WTC11 (cell line): ENCODE data around the gene MESP2. TPM values are rescaled to one million over a fixed set of nuclear protein-coding genes. Genes with fewer than 3 reads are reported as not detected.

Experiments used
- ATF1 ChIP-seq: sonication (generic); formaldehyde crosslinking; IDR thresholded peaks from 2 replicates; pipeline ENCODE4 v1.8.1; 2023; ENCODE audit warnings: mild to moderate bottlenecking, moderate library complexity, missing genetic modification reagents
- ATF2 ChIP-seq: sonication (generic); formaldehyde crosslinking; IDR thresholded peaks from 2 replicates; pipeline ENCODE4 v1.8.1; 2022; ENCODE audit warnings: low read depth, missing genetic modification reagents, borderline replicate concordance
- E2F5 ChIP-seq: sonication (generic); formaldehyde crosslinking; IDR thresholded peaks from 2 replicates; pipeline ENCODE4 v1.8.1; 2022; ENCODE audit warnings: mild to moderate bottlenecking, moderate library complexity, missing genetic modification reagents
- ELF4 ChIP-seq: sonication (generic); formaldehyde crosslinking; IDR thresholded peaks from 2 replicates; pipeline ENCODE4 v1.8.1; 2022; ENCODE audit warnings: low read depth, mild to moderate bottlenecking, moderate library complexity, missing genetic modification reagents
- ESRRA ChIP-seq: sonication (generic); formaldehyde crosslinking; IDR thresholded peaks from 2 replicates; pipeline ENCODE4 v1.8.1; 2022; ENCODE audit warnings: mild to moderate bottlenecking, missing genetic modification reagents, borderline replicate concordance
- FOXK1 ChIP-seq: sonication (generic); formaldehyde crosslinking; IDR thresholded peaks from 2 replicates; pipeline ENCODE4 v1.8.0; 2022; ENCODE audit warnings: mild to moderate bottlenecking, moderate library complexity, missing genetic modification reagents
- KAT7 ChIP-seq: sonication (generic); formaldehyde crosslinking; IDR thresholded peaks from 2 replicates; pipeline ENCODE4 v1.8.1; 2023; ENCODE audit warnings: missing genetic modification reagents, mild to moderate bottlenecking, borderline replicate concordance
- MLX ChIP-seq: sonication (generic); formaldehyde crosslinking; IDR thresholded peaks from 2 replicates; pipeline ENCODE4 v1.8.1; 2023; ENCODE audit warnings: mild to moderate bottlenecking, missing genetic modification reagents, moderate library complexity
- NFYB ChIP-seq: sonication (generic); formaldehyde crosslinking; conservative IDR thresholded peaks from 2 replicates; pipeline ENCODE4 v1.8.0; 2022; ENCODE audit warnings: low read depth, missing genetic modification reagents
- PRRX2 ChIP-seq: fragments of 250-450 bp; sonication (Bioruptor Pico); IDR thresholded peaks from 2 replicates; pipeline ENCODE4 v1.8.0; 2021; ENCODE audit warnings: mild to moderate bottlenecking
- RELA ChIP-seq: sonication (generic); formaldehyde crosslinking; IDR thresholded peaks from 2 replicates; pipeline ENCODE4 v1.8.1; 2022; ENCODE audit warnings: missing genetic modification reagents, mild to moderate bottlenecking, borderline replicate concordance
- SMAD3 ChIP-seq: sonication (generic); formaldehyde crosslinking; IDR thresholded peaks from 2 replicates; pipeline ENCODE4 v1.8.0; 2022; ENCODE audit warnings: missing genetic modification reagents, mild to moderate bottlenecking, borderline replicate concordance
- SOX15 ChIP-seq: fragments of 250-450 bp; sonication (Bioruptor Pico); IDR thresholded peaks from 2 replicates; pipeline ENCODE4 v1.9.0; 2021; ENCODE audit warnings: mild to moderate bottlenecking
- TCF7 ChIP-seq: sonication (generic); formaldehyde crosslinking; IDR thresholded peaks from 2 replicates; pipeline ENCODE4 v1.8.0; 2022; ENCODE audit warnings: mild to moderate bottlenecking, low read depth, missing genetic modification reagents, moderate library complexity
- ZBTB43 ChIP-seq: sonication (generic); formaldehyde crosslinking; IDR thresholded peaks from 2 replicates; pipeline ENCODE4 v1.8.1; 2023; ENCODE audit warnings: mild to moderate bottlenecking, missing genetic modification reagents
- ZMAT4 ChIP-seq: fragments of 250-450 bp; sonication (Bioruptor Pico); IDR thresholded peaks from 2 replicates; pipeline ENCODE4 v1.9.0; 2021; ENCODE audit warnings: mild to moderate bottlenecking
- total RNA-seq: library from RNA; stranded (reverse); gene quantifications from 3 replicates; pipeline ENCODE4 v1.2.3, GENCODE V29; 2021
- TF ChIP-seq, protein P1 (sequence below): fragments of 250-450 bp; sonication (Bioruptor Pico); IDR thresholded peaks from 2 replicates; pipeline ENCODE4 v1.9.0; 2021; ENCODE audit warnings: mild to moderate bottlenecking, borderline replicate concordance
- TF ChIP-seq, protein P2 (sequence below): sonication (generic); formaldehyde crosslinking; conservative IDR thresholded peaks from 2 replicates; pipeline ENCODE4 v1.8.1; 2022; ENCODE audit warnings: mild to moderate bottlenecking, missing genetic modification reagents
- TF ChIP-seq, protein P3 (sequence below): sonication (generic); formaldehyde crosslinking; IDR thresholded peaks from 2 replicates; pipeline ENCODE4 v1.8.1; 2023; ENCODE audit warnings: mild to moderate bottlenecking, moderate library complexity, missing genetic modification reagents
- TF ChIP-seq, protein P4 (sequence below): sonication (generic); formaldehyde crosslinking; IDR thresholded peaks from 2 replicates; pipeline ENCODE4 v1.8.0; 2022; ENCODE audit warnings: mild to moderate bottlenecking, missing genetic modification reagents

MESP2 gene
- total RNA-seq, 1 experiment from 2014 or later: 0.68 TPM

- TF ChIP-seq ZBTB43: peak; percentile 89; the same call in 1 of the 2 replicates
- no peak for TF ChIP-seq ATF2 (CRISPR knock-in tag)
- TF ChIP-seq, protein P1, sequence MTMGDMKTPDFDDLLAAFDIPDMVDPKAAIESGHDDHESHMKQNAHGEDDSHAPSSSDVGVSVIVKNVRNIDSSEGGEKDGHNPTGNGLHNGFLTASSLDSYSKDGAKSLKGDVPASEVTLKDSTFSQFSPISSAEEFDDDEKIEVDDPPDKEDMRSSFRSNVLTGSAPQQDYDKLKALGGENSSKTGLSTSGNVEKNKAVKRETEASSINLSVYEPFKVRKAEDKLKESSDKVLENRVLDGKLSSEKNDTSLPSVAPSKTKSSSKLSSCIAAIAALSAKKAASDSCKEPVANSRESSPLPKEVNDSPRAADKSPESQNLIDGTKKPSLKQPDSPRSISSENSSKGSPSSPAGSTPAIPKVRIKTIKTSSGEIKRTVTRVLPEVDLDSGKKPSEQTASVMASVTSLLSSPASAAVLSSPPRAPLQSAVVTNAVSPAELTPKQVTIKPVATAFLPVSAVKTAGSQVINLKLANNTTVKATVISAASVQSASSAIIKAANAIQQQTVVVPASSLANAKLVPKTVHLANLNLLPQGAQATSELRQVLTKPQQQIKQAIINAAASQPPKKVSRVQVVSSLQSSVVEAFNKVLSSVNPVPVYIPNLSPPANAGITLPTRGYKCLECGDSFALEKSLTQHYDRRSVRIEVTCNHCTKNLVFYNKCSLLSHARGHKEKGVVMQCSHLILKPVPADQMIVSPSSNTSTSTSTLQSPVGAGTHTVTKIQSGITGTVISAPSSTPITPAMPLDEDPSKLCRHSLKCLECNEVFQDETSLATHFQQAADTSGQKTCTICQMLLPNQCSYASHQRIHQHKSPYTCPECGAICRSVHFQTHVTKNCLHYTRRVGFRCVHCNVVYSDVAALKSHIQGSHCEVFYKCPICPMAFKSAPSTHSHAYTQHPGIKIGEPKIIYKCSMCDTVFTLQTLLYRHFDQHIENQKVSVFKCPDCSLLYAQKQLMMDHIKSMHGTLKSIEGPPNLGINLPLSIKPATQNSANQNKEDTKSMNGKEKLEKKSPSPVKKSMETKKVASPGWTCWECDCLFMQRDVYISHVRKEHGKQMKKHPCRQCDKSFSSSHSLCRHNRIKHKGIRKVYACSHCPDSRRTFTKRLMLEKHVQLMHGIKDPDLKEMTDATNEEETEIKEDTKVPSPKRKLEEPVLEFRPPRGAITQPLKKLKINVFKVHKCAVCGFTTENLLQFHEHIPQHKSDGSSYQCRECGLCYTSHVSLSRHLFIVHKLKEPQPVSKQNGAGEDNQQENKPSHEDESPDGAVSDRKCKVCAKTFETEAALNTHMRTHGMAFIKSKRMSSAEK: no peak
- peak; percentile 79 for TF ChIP-seq SMAD3
- TF ChIP-seq RELA (CRISPR knock-in tag): peak; percentile 41; the same call in 1 of the 2 replicates
- no peak for TF ChIP-seq NFYB (CRISPR knock-in tag)
- TF ChIP-seq, protein P2, sequence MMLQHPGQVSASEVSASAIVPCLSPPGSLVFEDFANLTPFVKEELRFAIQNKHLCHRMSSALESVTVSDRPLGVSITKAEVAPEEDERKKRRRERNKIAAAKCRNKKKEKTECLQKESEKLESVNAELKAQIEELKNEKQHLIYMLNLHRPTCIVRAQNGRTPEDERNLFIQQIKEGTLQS: 0 out of 2 replicates have a peak, but pooled peaks have one; percentile 46
- TF ChIP-seq ATF1 (CRISPR knock-in tag): peak; percentile 51; the same call in 1 of the 2 replicates
- peak; percentile 21; the same call in 1 of the 2 replicates for TF ChIP-seq TCF7 (CRISPR knock-in tag)
- TF ChIP-seq ELF4 (CRISPR knock-in tag): 0 out of 2 replicates have a peak, but pooled peaks have one; percentile 59
- peak; percentile 94; the same call in 1 of the 2 replicates for TF ChIP-seq KAT7 (CRISPR knock-in tag)
- no peak for TF ChIP-seq MLX (CRISPR knock-in tag)
- peak; percentile 83 for TF ChIP-seq E2F5 (CRISPR knock-in tag)
- no peak for TF ChIP-seq ZMAT4 (CRISPR knock-in tag)
- peak; percentile 44; the same call in 1 of the 2 replicates for TF ChIP-seq ESRRA (CRISPR knock-in tag)
- TF ChIP-seq, protein P3, sequence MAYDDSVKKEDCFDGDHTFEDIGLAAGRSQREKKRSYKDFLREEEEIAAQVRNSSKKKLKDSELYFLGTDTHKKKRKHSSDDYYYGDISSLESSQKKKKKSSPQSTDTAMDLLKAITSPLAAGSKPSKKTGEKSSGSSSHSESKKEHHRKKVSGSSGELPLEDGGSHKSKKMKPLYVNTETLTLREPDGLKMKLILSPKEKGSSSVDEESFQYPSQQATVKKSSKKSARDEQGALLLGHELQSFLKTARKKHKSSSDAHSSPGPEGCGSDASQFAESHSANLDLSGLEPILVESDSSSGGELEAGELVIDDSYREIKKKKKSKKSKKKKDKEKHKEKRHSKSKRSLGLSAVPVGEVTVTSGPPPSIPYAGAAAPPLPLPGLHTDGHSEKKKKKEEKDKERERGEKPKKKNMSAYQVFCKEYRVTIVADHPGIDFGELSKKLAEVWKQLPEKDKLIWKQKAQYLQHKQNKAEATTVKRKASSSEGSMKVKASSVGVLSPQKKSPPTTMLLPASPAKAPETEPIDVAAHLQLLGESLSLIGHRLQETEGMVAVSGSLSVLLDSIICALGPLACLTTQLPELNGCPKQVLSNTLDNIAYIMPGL: peak; percentile 78; the same call in 1 of the 2 replicates
- TF ChIP-seq, protein P4, sequence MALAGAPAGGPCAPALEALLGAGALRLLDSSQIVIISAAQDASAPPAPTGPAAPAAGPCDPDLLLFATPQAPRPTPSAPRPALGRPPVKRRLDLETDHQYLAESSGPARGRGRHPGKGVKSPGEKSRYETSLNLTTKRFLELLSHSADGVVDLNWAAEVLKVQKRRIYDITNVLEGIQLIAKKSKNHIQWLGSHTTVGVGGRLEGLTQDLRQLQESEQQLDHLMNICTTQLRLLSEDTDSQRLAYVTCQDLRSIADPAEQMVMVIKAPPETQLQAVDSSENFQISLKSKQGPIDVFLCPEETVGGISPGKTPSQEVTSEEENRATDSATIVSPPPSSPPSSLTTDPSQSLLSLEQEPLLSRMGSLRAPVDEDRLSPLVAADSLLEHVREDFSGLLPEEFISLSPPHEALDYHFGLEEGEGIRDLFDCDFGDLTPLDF (CRISPR knock-in tag): peak; percentile 83
- TF ChIP-seq FOXK1 (CRISPR knock-in tag): peak; percentile 80
- no peak for TF ChIP-seq PRRX2 (CRISPR knock-in tag)
- no peak for TF ChIP-seq SOX15 (CRISPR knock-in tag)
Observed at GRCh38 chr15:89750560-89751542, 25.3 kb upstream of the MESP2 start, which contains the start of gene MESP1 (continued).
